Astrocyte (in vitro differentiated cells and primary cell): Measurements from ENCODE around the gene GPR137.
A peak's percentile ranks its signal among the peaks of the same experiment; 100 is the strongest.

ENCODE experiments used
- EZH2 ChIP-seq: IDR thresholded peaks from 2 replicates; pipeline ENCODE4 v1.6.1; 2012; ENCODE audit warnings: mild to moderate bottlenecking, low read length, inconsistent platforms; ENCODE audit not compliant: insufficient read depth
- TF ChIP-seq, protein P1 (sequence below): IDR thresholded peaks from 2 replicates; pipeline ENCODE4 v1.5.1; 2011; ENCODE audit warnings: low read depth, mild to moderate bottlenecking, inconsistent platforms, low read length, moderate library complexity; ENCODE audit not compliant: insufficient read depth

DNA sequence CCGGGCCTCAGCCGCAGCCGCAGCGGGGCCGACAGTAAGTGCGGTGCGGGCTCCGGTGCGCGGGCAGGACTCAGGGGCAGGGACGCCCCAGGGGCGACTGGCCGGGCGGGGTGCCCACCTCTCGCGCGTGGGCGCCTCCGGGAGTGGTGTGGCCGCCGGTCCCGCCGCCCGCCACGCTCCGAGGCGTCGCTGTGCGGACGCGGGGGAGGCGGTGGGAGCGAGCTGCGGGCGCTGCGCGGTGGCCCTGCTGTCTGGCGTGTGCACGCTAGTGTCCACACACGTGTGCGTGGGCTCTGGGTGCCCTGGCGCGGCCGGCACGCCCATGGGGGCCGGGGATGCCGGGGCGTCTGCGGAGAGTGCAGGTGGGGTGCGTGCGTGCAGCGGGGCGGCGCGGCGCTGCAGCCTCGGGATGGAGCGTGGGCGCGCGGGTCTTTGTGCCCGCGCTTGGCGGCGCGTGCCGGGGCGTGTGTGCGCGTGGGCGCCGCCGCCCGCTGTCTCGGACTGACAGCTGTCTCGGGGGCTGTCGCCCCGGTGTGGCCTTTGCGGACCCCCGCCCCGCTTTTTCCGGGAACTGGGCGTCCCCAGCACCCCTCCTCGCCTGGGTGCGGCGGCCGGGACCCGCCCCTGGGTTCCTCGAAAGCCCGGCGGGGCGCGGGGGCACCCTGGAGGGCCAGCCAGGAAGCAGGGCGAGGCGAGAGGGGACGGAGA is 6.3 kb downstream of the GPR137 start:
- peak; percentile 97 for TF ChIP-seq EZH2
- TF ChIP-seq, protein P1, sequence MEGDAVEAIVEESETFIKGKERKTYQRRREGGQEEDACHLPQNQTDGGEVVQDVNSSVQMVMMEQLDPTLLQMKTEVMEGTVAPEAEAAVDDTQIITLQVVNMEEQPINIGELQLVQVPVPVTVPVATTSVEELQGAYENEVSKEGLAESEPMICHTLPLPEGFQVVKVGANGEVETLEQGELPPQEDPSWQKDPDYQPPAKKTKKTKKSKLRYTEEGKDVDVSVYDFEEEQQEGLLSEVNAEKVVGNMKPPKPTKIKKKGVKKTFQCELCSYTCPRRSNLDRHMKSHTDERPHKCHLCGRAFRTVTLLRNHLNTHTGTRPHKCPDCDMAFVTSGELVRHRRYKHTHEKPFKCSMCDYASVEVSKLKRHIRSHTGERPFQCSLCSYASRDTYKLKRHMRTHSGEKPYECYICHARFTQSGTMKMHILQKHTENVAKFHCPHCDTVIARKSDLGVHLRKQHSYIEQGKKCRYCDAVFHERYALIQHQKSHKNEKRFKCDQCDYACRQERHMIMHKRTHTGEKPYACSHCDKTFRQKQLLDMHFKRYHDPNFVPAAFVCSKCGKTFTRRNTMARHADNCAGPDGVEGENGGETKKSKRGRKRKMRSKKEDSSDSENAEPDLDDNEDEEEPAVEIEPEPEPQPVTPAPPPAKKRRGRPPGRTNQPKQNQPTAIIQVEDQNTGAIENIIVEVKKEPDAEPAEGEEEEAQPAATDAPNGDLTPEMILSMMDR = no peak
